Endothelial cell of umbilical vein (primary cell): ENCODE measurements around the gene CNTNAP2. TPM values are rescaled to one million over a fixed set of nuclear protein-coding genes. Genes with fewer than 3 reads are reported as not detected.

Experiments
- BruUV-seq: library from RNA; stranded (reverse); fragments of 400-500 nt; replicated peaks from 2 replicates; lab custom pipeline; 2021; lab: Mats Ljungman, UMichigan
- CTCF ChIA-PET: fragments of 300-600, 350-600 bp; sonication (Branson Sonifier 250); formaldehyde crosslinking; loops from one replicate; lab custom pipeline; 2021; ENCODE audit warnings: antibody characterized with exemption, inconsistent platforms; lab: Charles Lee
- POLR2A ChIA-PET: fragments of 300-600, 350-600 bp; sonication (Branson Sonifier 250); formaldehyde crosslinking; loops from one replicate; lab custom pipeline; 2021; ENCODE audit warnings: antibody characterized with exemption, inconsistent platforms; lab: Charles Lee
- DNase-seq: peaks from one replicate; pipeline ENCODE4 v3.0.0-alpha.2; 2011; ENCODE audit warnings: low read depth, low spot score
- FAIRE-seq: peaks from 2 replicates; lab custom pipeline; 2011; peaks lifted over from hg19 to GRCh38; lab: Jason Lieb, UNC
- H2AFZ ChIP-seq: 2 replicates; pipeline ENCODE4 v1.6.0; 2012; ENCODE audit warnings: low read depth, low read length, control low read depth, inconsistent platforms
- H3K27ac ChIP-seq: 2 replicates; pipeline ENCODE4 v1.5.1; 2011; ENCODE audit warnings: low read depth, mild to moderate bottlenecking, control low read depth, low read length, moderate library complexity; ENCODE audit not compliant: insufficient read depth
- H3K27me3 ChIP-seq, 2 experiments: 2 replicates each; pipeline versions ENCODE4 v1.6.0 to v1.6.1; 2011; ENCODE audit warnings: low read length in 2 of 2, mixed read lengths in 1 of 2; ENCODE audit not compliant: control insufficient read depth in 2 of 2, insufficient read depth in 2 of 2
- H3K36me3 ChIP-seq, 2 experiments: 2 replicates in 1 of 2; 3 replicates in 1 of 2; pipeline ENCODE4 v1.5.1; 2011; ENCODE audit warnings: low read length in 2 of 2, mild to moderate bottlenecking in 1 of 2, moderate library complexity in 1 of 2; ENCODE audit not compliant: control insufficient read depth in 2 of 2, insufficient read depth in 2 of 2; ENCODE audit errors: extremely low read depth in 1 of 2
- H3K4me1 ChIP-seq: 3 replicates; pipeline ENCODE4 v1.5.1; 2011; ENCODE audit warnings: mild to moderate bottlenecking, low read length; ENCODE audit not compliant: control insufficient read depth, insufficient read depth; ENCODE audit errors: extremely low read depth
- H3K4me2 ChIP-seq: 2 replicates; pipeline ENCODE4 v1.6.1; 2011; ENCODE audit warnings: low read length, control low read depth, mixed read lengths; ENCODE audit not compliant: insufficient read depth
- H3K4me3 ChIP-seq, 3 experiments: fragments of 200-600 bp in 1 of 3; sonication (generic), shearing (Covaris generic) in 1 of 3; replicated peaks in 1 of 3; 2 replicates each; pipeline ENCODE4 v1.5.1; 2011 to 2016; ENCODE audit warnings: control low read depth in 3 of 3, low read length in 3 of 3, mild to moderate bottlenecking in 2 of 3, inconsistent platforms in 1 of 3, low read depth in 1 of 3, moderate library complexity in 1 of 3; ENCODE audit not compliant: insufficient read depth in 1 of 3
- H3K79me2 ChIP-seq: 2 replicates; pipeline ENCODE4 v1.6.0; 2012; ENCODE audit warnings: low read length, inconsistent platforms; ENCODE audit not compliant: control insufficient read depth, insufficient read depth
- H3K9ac ChIP-seq: replicated peaks from 2 replicates; pipeline ENCODE3; 2011; ENCODE audit warnings: low read length, control low read depth; ENCODE audit not compliant: insufficient read depth; ENCODE audit errors: extremely low read depth
- H3K9me1 ChIP-seq: replicated peaks from 3 replicates; pipeline ENCODE4 v1.6.0; 2011; ENCODE audit warnings: mild to moderate bottlenecking, low read length; ENCODE audit not compliant: control insufficient read depth, insufficient read depth; ENCODE audit errors: extremely low read depth
- H3K9me3 ChIP-seq: replicated peaks from 2 replicates; pipeline ENCODE4 v1.5.1; 2012; ENCODE audit warnings: low read length, inconsistent platforms; ENCODE audit not compliant: control insufficient read depth, insufficient read depth
- H4K20me1 ChIP-seq: replicated peaks from 2 replicates; pipeline ENCODE3; 2011; ENCODE audit warnings: mild to moderate bottlenecking, low read length; ENCODE audit not compliant: control insufficient read depth, insufficient read depth; ENCODE audit errors: extremely low read depth
- EZH2 ChIP-seq: IDR thresholded peaks from 2 replicates; pipeline ENCODE4 v1.6.1; 2012; ENCODE audit warnings: borderline replicate concordance, low read depth, mild to moderate bottlenecking, moderate library complexity, low read length, inconsistent platforms; ENCODE audit not compliant: severe bottlenecking
- FOS ChIP-seq: IDR thresholded peaks from 2 replicates; pipeline ENCODE4 v1.6.1; 2011; ENCODE audit warnings: mild to moderate bottlenecking, low read length, moderate library complexity, borderline replicate concordance; ENCODE audit not compliant: insufficient read depth
- GATA2 ChIP-seq: IDR thresholded peaks from 2 replicates; pipeline ENCODE4 v1.7.0; 2011; ENCODE audit warnings: low read depth, mild to moderate bottlenecking, moderate library complexity, mixed read lengths, low read length; ENCODE audit not compliant: insufficient read length, insufficient read depth
- JUN ChIP-seq: IDR thresholded peaks from 2 replicates; pipeline ENCODE4 v1.6.1; 2011; ENCODE audit warnings: borderline replicate concordance, low read depth; ENCODE audit not compliant: insufficient read length, insufficient read depth
- MYC ChIP-seq: IDR thresholded peaks from one replicate; pipeline ENCODE4 v1.6.1; 2011; ENCODE audit warnings: mild to moderate bottlenecking, low read depth, low read length
- POLR2A ChIP-seq: IDR thresholded peaks from 2 replicates; pipeline ENCODE4 v1.6.1; 2012; ENCODE audit warnings: low read depth, mild to moderate bottlenecking, control low read depth, low read length
- POLR2AphosphoS5 ChIP-seq: IDR thresholded peaks from 2 replicates; pipeline ENCODE4 v1.6.1; 2012; ENCODE audit warnings: low read depth, mild to moderate bottlenecking, control low read depth, low read length, moderate library complexity; ENCODE audit not compliant: insufficient read depth
- dilution Hi-C: fragments of 300-500 bp; cut with MboI; formaldehyde crosslinking; loops from one replicate; pipeline ENCODE4 v1.15.0; 2019; ENCODE audit warnings: low sequenced_read_pairs; ENCODE audit not compliant: extremely low pct_ligation_motif_present
- intact Hi-C: fragments of 100-400 bp; cut with micrococcal nuclease; formaldehyde crosslinking; loops from one replicate; pipeline ENCODE4 v1.10.0; 2022
- polyA plus RNA-seq, 4 experiments: library from polyadenylated mRNA; depleted of rRNA in 3 of 4; stranded (reverse) in 3 of 4; unstranded in 1 of 4; fragments of >200 nt; gene quantifications; 2 replicates each; pipeline versions ENCODE4 v1.2.1 to v1.2.3, GENCODE V29; 2011 to 2012; ENCODE audit warnings: missing spikeins in 1 of 4
- total RNA-seq: library from RNA; stranded (reverse); gene quantifications from 2 replicates; pipeline ENCODE4 v1.2.3, GENCODE V29; 2021
- TF ChIP-seq, protein P1 (sequence below): IDR thresholded peaks from 2 replicates; pipeline ENCODE4 v1.6.1; 2011; ENCODE audit not compliant: insufficient read depth, insufficient read length
- TF ChIP-seq, protein P2 (sequence below), 2 donors: IDR thresholded peaks; 1 replicate in 1 of 2; 2 replicates in 1 of 2; pipeline ENCODE4 v1.5.1; 2011; ENCODE audit warnings: low read length in 2 of 2, mild to moderate bottlenecking in 2 of 2, moderate library complexity in 2 of 2, control low read depth in 1 of 2, inconsistent platforms in 1 of 2, low read depth in 1 of 2; ENCODE audit not compliant: insufficient read depth in 1 of 2; ENCODE audit errors: extremely low read depth in 1 of 2

CNTNAP2 gene
- total and polyA plus RNA-seq, 2 donors (not counting 3 experiments of a cell fraction or from before 2014, with no cell fraction given) = not detected

DNA sequence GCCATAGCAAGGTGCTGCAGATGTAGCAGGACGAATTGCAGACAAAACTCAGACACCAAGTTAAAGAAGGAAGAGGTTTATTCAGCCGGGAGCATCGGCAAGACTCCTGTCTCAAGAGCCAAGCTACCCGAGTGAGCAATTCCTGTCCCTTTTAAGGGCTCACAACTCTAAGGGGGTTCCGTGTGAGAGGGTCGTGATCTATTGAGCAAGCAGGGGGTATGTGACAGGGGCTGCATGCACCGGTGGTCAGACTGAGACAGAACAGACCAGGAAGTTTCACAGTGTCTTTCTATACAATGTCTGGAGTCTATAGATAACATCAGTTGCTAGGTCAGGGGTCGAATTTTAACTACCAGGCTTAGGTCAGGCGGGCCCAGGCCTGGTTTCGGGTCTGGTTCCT, 2252.0 kb downstream of the CNTNAP2 start:
- ChIA-PET CTCF (no interaction called here), POLR2A (no interaction called here)
- H3K4me1 ChIP-seq = no peaks in the 10 kb centered on the region
- H3K4me2 ChIP-seq = no peak overlapping the region
- intact Hi-C loops = no loop called here
- H3K9me1 ChIP-seq = no peaks in the 10 kb centered on the region
- no peaks in the 10 kb centered on the region for H3K27me3 ChIP-seq
- H3K9me3 ChIP-seq = peaks cover 2% of the 10 kb centered on the region
- no peak overlapping the region for H3K4me3 ChIP-seq
- H4K20me1 ChIP-seq = no peaks in the 10 kb centered on the region
- no peak for TF ChIP-seq POLR2A
- no peak for TF ChIP-seq POLR2AphosphoS5
- no peak for TF ChIP-seq FOS
- no peak for TF ChIP-seq JUN
- TF ChIP-seq, protein P1, sequence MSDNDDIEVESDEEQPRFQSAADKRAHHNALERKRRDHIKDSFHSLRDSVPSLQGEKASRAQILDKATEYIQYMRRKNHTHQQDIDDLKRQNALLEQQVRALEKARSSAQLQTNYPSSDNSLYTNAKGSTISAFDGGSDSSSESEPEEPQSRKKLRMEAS = no peak
- TF ChIP-seq, protein P2, sequence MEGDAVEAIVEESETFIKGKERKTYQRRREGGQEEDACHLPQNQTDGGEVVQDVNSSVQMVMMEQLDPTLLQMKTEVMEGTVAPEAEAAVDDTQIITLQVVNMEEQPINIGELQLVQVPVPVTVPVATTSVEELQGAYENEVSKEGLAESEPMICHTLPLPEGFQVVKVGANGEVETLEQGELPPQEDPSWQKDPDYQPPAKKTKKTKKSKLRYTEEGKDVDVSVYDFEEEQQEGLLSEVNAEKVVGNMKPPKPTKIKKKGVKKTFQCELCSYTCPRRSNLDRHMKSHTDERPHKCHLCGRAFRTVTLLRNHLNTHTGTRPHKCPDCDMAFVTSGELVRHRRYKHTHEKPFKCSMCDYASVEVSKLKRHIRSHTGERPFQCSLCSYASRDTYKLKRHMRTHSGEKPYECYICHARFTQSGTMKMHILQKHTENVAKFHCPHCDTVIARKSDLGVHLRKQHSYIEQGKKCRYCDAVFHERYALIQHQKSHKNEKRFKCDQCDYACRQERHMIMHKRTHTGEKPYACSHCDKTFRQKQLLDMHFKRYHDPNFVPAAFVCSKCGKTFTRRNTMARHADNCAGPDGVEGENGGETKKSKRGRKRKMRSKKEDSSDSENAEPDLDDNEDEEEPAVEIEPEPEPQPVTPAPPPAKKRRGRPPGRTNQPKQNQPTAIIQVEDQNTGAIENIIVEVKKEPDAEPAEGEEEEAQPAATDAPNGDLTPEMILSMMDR (IDR thresholded peaks at IDR 0.05; ENCODE audit: extremely low read depth in 1 of 2, insufficient read depth in 1 of 2, low read depth in 1 of 2, low read length in 2 of 2) = no peak
- TF ChIP-seq EZH2 = no peak
- no peak for TF ChIP-seq GATA2
- TF ChIP-seq MYC = no peak
- FAIRE-seq (no peak), DNase-seq (no peak)
- H3K9ac ChIP-seq = no peak overlapping the region
- dilution Hi-C loops = no loop called here
- H3K79me2 ChIP-seq = no peaks in the 10 kb centered on the region
- no peak overlapping the region for H2AFZ ChIP-seq
- H3K27ac ChIP-seq = no peak overlapping the region
- H3K36me3 ChIP-seq = no peaks in the 10 kb centered on the region
- BruUV-seq = no TSS peak
